GM23338 (cell line): ENCODE measurements around the gene ASB2. TPM values are rescaled to one million over a fixed set of nuclear protein-coding genes. Genes with fewer than 3 reads are reported as not detected.

Experiments used
- ATAC-seq: fragments of 200-7000 bp; cut with Tn5 transposase; 3 replicates; pipeline ENCODE4 v1.9.1; 2020
- DNase-seq: peaks from one replicate; pipeline ENCODE4 v3.0.0-alpha.2; 2015; ENCODE audit warnings: low spot score
- H2AFZ ChIP-seq: fragments of 200-600 bp; sonication (generic); 2 replicates; pipeline ENCODE4 v1.8.0; 2016; ENCODE audit warnings: antibody characterized with exemption, mild to moderate bottlenecking, moderate library complexity
- H3F3A ChIP-seq: fragments of 200-600 bp; sonication (generic); replicated peaks from 2 replicates; pipeline ENCODE4 v1.8.0; 2017; ENCODE audit warnings: antibody characterized with exemption, mixed run types, low read depth
- H3K27ac ChIP-seq: fragments of 200-600 bp; sonication (generic); 2 replicates; pipeline ENCODE4 v1.6.1; 2016; ENCODE audit warnings: low read depth
- H3K27me3 ChIP-seq: fragments of 200-600 bp; sonication (generic); 2 replicates; pipeline ENCODE4 v1.8.0; 2016; ENCODE audit warnings: mild to moderate bottlenecking, mixed run types, moderate library complexity; ENCODE audit not compliant: insufficient read depth
- H3K36me3 ChIP-seq: fragments of 200-600 bp; sonication (generic); 2 replicates; pipeline ENCODE4 v1.8.0; 2016; ENCODE audit warnings: mild to moderate bottlenecking; ENCODE audit not compliant: insufficient read depth
- H3K4me1 ChIP-seq: fragments of 200-600 bp; sonication (generic); 2 replicates; pipeline ENCODE4 v1.8.0; 2016; ENCODE audit warnings: mild to moderate bottlenecking, moderate library complexity; ENCODE audit not compliant: insufficient read depth
- H3K4me2 ChIP-seq: fragments of 200-600 bp; sonication (generic); 2 replicates; pipeline ENCODE4 v1.7.1; 2017; ENCODE audit warnings: mixed run types
- H3K4me3 ChIP-seq: fragments of 200-600 bp; sonication (generic); 2 replicates; pipeline ENCODE4 v1.6.1; 2016; ENCODE audit warnings: mixed run types
- H3K79me2 ChIP-seq: fragments of 200-600 bp; sonication (generic); replicated peaks from 2 replicates; pipeline ENCODE4 v1.8.0; 2017; ENCODE audit warnings: mild to moderate bottlenecking; ENCODE audit not compliant: insufficient read depth
- H3K9me2 ChIP-seq: fragments of 200-600 bp; sonication (generic); 2 replicates; pipeline ENCODE4 v1.8.0; 2017; ENCODE audit not compliant: insufficient read depth
- H4K20me1 ChIP-seq: fragments of 200-600 bp; sonication (generic); replicated peaks from 2 replicates; pipeline ENCODE4 v1.8.0; 2017; ENCODE audit warnings: mild to moderate bottlenecking; ENCODE audit not compliant: insufficient read depth
- H3K27ac Mint-ChIP-seq: 2 replicates; pipeline ENCODE4 v1.8.0; 2020; ENCODE audit warnings: inconsistent platforms, mild to moderate bottlenecking, moderate library complexity, mixed read lengths
- H3K27me3 Mint-ChIP-seq: 3 replicates; pipeline ENCODE4 v1.8.0; 2022; ENCODE audit warnings: low read depth, mild to moderate bottlenecking, moderate library complexity, mixed read lengths, inconsistent platforms; ENCODE audit not compliant: insufficient read depth, poor library complexity
- H3K36me3 Mint-ChIP-seq: 3 replicates; pipeline ENCODE4 v1.8.0; 2021; ENCODE audit warnings: low read depth, mild to moderate bottlenecking, inconsistent platforms, moderate library complexity, mixed read lengths
- H3K4me1 Mint-ChIP-seq: 3 replicates; pipeline ENCODE4 v1.8.0; 2020; ENCODE audit warnings: mild to moderate bottlenecking, inconsistent platforms, mixed read lengths
- H3K4me3 Mint-ChIP-seq: 3 replicates; pipeline ENCODE4 v1.8.0; 2021; ENCODE audit warnings: moderate library complexity, mild to moderate bottlenecking, inconsistent platforms, mixed read lengths
- H3K9me3 Mint-ChIP-seq: 3 replicates; pipeline ENCODE4 v1.8.0; 2020; ENCODE audit warnings: moderate library complexity, mild to moderate bottlenecking, inconsistent platforms, mixed read lengths
- ETS1 ChIP-seq: IDR thresholded peaks from 2 replicates; pipeline ENCODE4 v1.6.1; 2016; ENCODE audit warnings: antibody characterized with exemption
- EZH2 ChIP-seq: fragments of 200-600 bp; sonication (generic); IDR thresholded peaks from one replicate; pipeline ENCODE4 v1.8.0; 2017; ENCODE audit warnings: antibody characterized with exemption, mild to moderate bottlenecking, low read depth; ENCODE audit not compliant: unreplicated experiment
- EZH2phosphoT487 ChIP-seq: fragments of 200-600 bp; sonication (generic); IDR thresholded peaks from one replicate; pipeline ENCODE4 v1.8.1; 2018; ENCODE audit warnings: antibody characterized with exemption; ENCODE audit not compliant: unreplicated experiment
- JUNB ChIP-seq: IDR thresholded peaks from one replicate; pipeline ENCODE4 v1.6.1; 2016; ENCODE audit warnings: antibody characterized with exemption; ENCODE audit not compliant: unreplicated experiment
- ZNF331 ChIP-seq: fragments of 250-450 bp; sonication (Bioruptor Pico); IDR thresholded peaks from 2 replicates; pipeline ENCODE4 v1.5.0; 2020; ENCODE audit warnings: low read depth, mild to moderate bottlenecking, moderate library complexity
- ZNF462 ChIP-seq: fragments of 250-450 bp; sonication (Bioruptor Pico); IDR thresholded peaks from 2 replicates; pipeline ENCODE4 v1.5.0; 2020; ENCODE audit warnings: mild to moderate bottlenecking, moderate library complexity
- polyA plus RNA-seq: library from polyadenylated mRNA; unstranded; fragments of >200 nt; fragmentation: Nextera tagmentation; extraction: Ambion mirVana; gene quantifications from 2 replicates; pipeline ENCODE4 v1.2.1, GENCODE V29; 2016
- total RNA-seq: library from RNA; depleted of rRNA; stranded (reverse); fragments of >200 nt; shearing (Covaris generic); gene quantifications from 2 replicates; pipeline ENCODE4 v1.2.3, GENCODE V29; 2014

ASB2 gene
- total and polyA plus RNA-seq, 2 experiments from 2014 or later, result 1.2 to 1.7 TPM

- TF ChIP-seq ZNF462 (CRISPR knock-in tag) (no peak), ETS1 (no peak), JUNB (no peak)
Observed at GRCh38 chr14:93954516-93954830, 21.9 kb downstream of the ASB2 start (continued).

- H3F3A ChIP-seq, result no peaks in the 10 kb centered on the region
- no peak overlapping the region; the same call in 1 of the 2 replicates for H2AFZ ChIP-seq
- H3K4me2 ChIP-seq, result no peak overlapping the region
- H3K36me3 Mint-ChIP-seq, result no peaks in the 10 kb centered on the region
- H3K4me3 Mint-ChIP-seq, result no peak overlapping the region
- H3K9me3 Mint-ChIP-seq, result no peaks in the 10 kb centered on the region
- peaks cover 7% of the 10 kb centered on the region for H3K27me3 Mint-ChIP-seq
- H3K27ac Mint-ChIP-seq, result no peak overlapping the region
- H4K20me1 ChIP-seq, result no peaks in the 10 kb centered on the region
- no peaks in the 10 kb centered on the region for H3K79me2 ChIP-seq
- no peak for DNase-seq
- H3K4me1 Mint-ChIP-seq, result peaks cover 23% of the 10 kb centered on the region
- no peak for ATAC-seq
- H3K36me3 ChIP-seq, result no peaks in the 10 kb centered on the region
- no peaks in the 10 kb centered on the region for H3K27me3 ChIP-seq
- H3K9me2 ChIP-seq, result no peaks in the 10 kb centered on the region
- H3K4me3 ChIP-seq, result no peak overlapping the region
- H3K27ac ChIP-seq, result no peak overlapping the region
- H3K4me1 ChIP-seq, result no peaks in the 10 kb centered on the region
- no peak for TF ChIP-seq ZNF331
- no peak for TF ChIP-seq EZH2
- TF ChIP-seq EZH2phosphoT487, result no peak
- no peak for TF ChIP-seq ZNF462 (CRISPR knock-in tag)
- no peak for TF ChIP-seq ETS1
Observed at GRCh38 chr14:93953739-93954515, 22.4 kb downstream of the ASB2 start.
